ENCODE measurements around the gene PVALB.

The PVALB gene

DNA sequence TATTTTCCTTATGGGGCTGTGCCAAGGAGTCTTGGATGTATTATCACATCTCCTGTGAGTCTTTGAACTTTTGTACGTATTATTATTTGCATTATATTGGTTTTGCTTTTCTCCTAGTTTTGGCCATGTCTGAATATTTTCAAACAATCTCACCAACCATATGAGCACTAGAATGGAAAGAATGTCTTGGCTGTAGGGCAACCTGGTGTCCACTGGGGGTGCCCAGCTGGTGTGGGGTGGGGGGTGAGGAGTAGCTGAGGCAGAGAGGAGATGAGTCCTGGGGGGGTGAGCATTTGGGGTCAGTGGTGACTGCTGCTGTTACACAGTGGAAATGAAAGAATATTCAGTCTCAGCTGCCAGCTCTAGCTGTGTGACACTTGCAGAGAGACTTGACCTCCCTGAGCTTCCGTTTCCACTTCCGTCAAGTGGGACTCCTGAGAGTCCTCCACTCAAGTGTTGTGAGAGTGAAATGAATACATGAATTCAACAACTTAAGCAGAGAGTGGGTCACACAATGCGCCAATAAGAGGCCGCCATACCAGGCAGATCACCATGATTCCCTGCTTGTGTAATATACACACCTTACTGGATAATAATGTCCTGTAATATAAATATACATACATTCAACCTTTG lies 12.7 kb upstream of the PVALB start (continued):
- no peak for TF ChIP-seq PATZ1 (tag by site-specific recombination; IDR thresholded peaks at IDR 0.05)
- no peak for TF ChIP-seq ZNF510 (tag by site-specific recombination; IDR thresholded peaks at IDR 0.05; ENCODE audit: insufficient replicate concordance)
- no peak for TF ChIP-seq SETDB1 (IDR thresholded peaks at IDR 0.05; ENCODE audit: insufficient read length, low read length)
- TF ChIP-seq REPIN1 (tag by site-specific recombination; IDR thresholded peaks at IDR 0.05; ENCODE audit: low read depth): no peak
- TF ChIP-seq ZNF558 (tag by site-specific recombination; IDR thresholded peaks at IDR 0.05): no peak
- TF ChIP-seq ZNF24 (tag by site-specific recombination; IDR thresholded peaks at IDR 0.05): no peak
- no peak for TF ChIP-seq ZNF37A (tag by site-specific recombination; IDR thresholded peaks at IDR 0.05)
- no peak for TF ChIP-seq BCL11A (tag by site-specific recombination; IDR thresholded peaks at IDR 0.05; ENCODE audit: low read depth)
- no peak for TF ChIP-seq ZNF670 (tag by site-specific recombination; IDR thresholded peaks at IDR 0.05; ENCODE audit: low read depth)
- TF ChIP-seq ZNF707 (tag by site-specific recombination; IDR thresholded peaks at IDR 0.05): no peak
- no peak for TF ChIP-seq ZNF530 (tag by site-specific recombination; IDR thresholded peaks at IDR 0.05; ENCODE audit: low read depth)
- no peak for TF ChIP-seq ZNF202 (tag by site-specific recombination; IDR thresholded peaks at IDR 0.05; ENCODE audit: borderline replicate concordance)
- TF ChIP-seq HOXC10 (CRISPR knock-in tag; IDR thresholded peaks at IDR 0.05): no peak
- TF ChIP-seq, protein P1, sequence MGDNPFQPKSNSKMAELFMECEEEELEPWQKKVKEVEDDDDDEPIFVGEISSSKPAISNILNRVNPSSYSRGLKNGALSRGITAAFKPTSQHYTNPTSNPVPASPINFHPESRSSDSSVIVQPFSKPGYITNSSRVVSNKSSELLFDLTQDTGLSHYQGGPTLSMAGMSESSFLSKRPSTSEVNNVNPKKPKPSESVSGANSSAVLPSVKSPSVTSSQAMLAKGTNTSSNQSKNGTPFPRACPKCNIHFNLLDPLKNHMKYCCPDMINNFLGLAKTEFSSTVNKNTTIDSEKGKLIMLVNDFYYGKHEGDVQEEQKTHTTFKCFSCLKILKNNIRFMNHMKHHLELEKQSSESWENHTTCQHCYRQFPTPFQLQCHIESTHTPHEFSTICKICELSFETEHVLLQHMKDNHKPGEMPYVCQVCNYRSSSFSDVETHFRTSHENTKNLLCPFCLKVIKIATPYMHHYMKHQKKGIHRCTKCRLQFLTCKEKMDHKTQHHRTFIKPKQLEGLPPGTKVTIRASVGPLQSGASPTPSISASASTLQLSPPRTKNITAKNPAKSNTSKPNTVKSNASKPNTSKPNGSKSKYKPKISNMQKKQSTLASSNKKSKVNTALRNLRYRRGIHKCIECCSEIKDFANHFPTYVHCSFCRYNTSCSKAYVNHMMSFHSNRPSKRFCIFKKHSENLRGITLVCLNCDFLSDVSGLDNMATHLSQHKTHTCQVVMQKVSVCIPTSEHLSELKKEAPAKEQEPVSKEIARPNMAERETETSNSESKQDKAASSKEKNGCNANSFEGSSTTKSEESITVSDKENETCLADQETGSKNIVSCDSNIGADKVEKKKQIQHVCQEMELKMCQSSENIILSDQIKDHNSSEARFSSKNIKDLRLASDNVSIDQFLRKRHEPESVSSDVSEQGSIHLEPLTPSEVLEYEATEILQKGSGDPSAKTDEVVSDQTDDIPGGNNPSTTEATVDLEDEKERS (tag by site-specific recombination; IDR thresholded peaks at IDR 0.05): no peak

- H3K4me3 ChIP-seq (ENCODE audit: low read depth, low read length): no peak overlapping the region
- no peaks in the 10 kb centered on the region for H3K9me3 ChIP-seq (ENCODE audit: control insufficient read depth, insufficient read depth, low read depth, low read length)
- no peaks in the 10 kb centered on the region for H3K4me1 ChIP-seq (ENCODE audit: control insufficient read depth, insufficient read depth, low read length)
- POLR2A ChIA-PET: no interaction called here
- CTCF ChIA-PET: interaction anchor here (0.6 to 1.5 kb wide), 4 partner anchors 25 to 677 kb away, joined by 3 to 9 read pairs (median 6); no protein-coding TSS in a partner anchor
- H3K36me3 ChIP-seq (ENCODE audit: control insufficient read depth in 2 of 2, insufficient read depth in 1 of 2, low read length in 2 of 2): no peaks in the 10 kb centered on the region
- no peak overlapping the region for H3K27ac ChIP-seq (ENCODE audit: extremely low read depth, low read depth, low read length)
- TF ChIP-seq ZNF645 (tag by site-specific recombination; IDR thresholded peaks at IDR 0.05) (no peak), ZNF239 (tag by site-specific recombination; IDR thresholded peaks at IDR 0.05) (no peak), SETDB1 (IDR thresholded peaks at IDR 0.05; ENCODE audit: insufficient read length, low read length) (peak; percentile 25), YY2 (tag by site-specific recombination; IDR thresholded peaks at IDR 0.05) (peak; percentile 42; the same call in 1 of the 2 replicates), ZNF24 (tag by site-specific recombination; IDR thresholded peaks at IDR 0.05) (no peak), ZNF76 (tag by site-specific recombination; IDR thresholded peaks at IDR 0.05; ENCODE audit: borderline replicate concordance, low read depth) (0 out of 2 replicates have a peak, but pooled peaks have one; percentile 21)
- TF ChIP-seq, protein P2, sequence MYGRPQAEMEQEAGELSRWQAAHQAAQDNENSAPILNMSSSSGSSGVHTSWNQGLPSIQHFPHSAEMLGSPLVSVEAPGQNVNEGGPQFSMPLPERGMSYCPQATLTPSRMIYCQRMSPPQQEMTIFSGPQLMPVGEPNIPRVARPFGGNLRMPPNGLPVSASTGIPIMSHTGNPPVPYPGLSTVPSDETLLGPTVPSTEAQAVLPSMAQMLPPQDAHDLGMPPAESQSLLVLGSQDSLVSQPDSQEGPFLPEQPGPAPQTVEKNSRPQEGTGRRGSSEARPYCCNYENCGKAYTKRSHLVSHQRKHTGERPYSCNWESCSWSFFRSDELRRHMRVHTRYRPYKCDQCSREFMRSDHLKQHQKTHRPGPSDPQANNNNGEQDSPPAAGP (tag by site-specific recombination; IDR thresholded peaks at IDR 0.05): 0 out of 2 replicates have a peak, but pooled peaks have one; percentile 42
Observed at GRCh38 chr22:36828815-36829214, 12.0 kb upstream of the PVALB start.

Data from HEK293 (cell line).